CD4-positive, CD25-positive, alpha-beta regulatory T cell (primary cell): ENCODE results near the gene JAK3. TPM values are rescaled to one million over a fixed set of nuclear protein-coding genes. Genes with fewer than 3 reads are reported as not detected.

Source experiments
- ATAC-seq, 2 donors: fragments of 150-1000 bp; cut with Tn5 transposase; one replicate each; pipeline ENCODE4 v1.10.0; 2021; ENCODE audit warnings: low read depth in 2 of 2, moderate number of reproducible peaks in 2 of 2, moderate library complexity in 1 of 2
- DNase-seq, 3 donors: peaks; one replicate each; pipeline versions ENCODE4 v3.0.0 to v3.0.0-alpha.2; 2012 to 2022; ENCODE audit warnings: mixed read lengths in 1 of 3
- H3K27ac ChIP-seq: one replicate; pipeline ENCODE4 v1.7.0; 2013; ENCODE audit warnings: mild to moderate bottlenecking, low read length; ENCODE audit not compliant: insufficient read depth, poor library complexity, severe bottlenecking
- H3K27me3 ChIP-seq: one replicate; pipeline ENCODE4 v1.7.0; 2013; ENCODE audit warnings: low read length; ENCODE audit not compliant: control insufficient read depth, insufficient read depth
- H3K36me3 ChIP-seq: one replicate; pipeline ENCODE4 v1.7.0; 2013; ENCODE audit warnings: mild to moderate bottlenecking, low read length, moderate library complexity; ENCODE audit not compliant: control insufficient read depth, insufficient read depth
- H3K4me1 ChIP-seq: 2 replicates; pipeline ENCODE4 v1.7.0; 2013; ENCODE audit warnings: mild to moderate bottlenecking, low read length; ENCODE audit not compliant: insufficient read depth, control insufficient read depth, poor library complexity, severe bottlenecking
- H3K4me3 ChIP-seq: one replicate; pipeline ENCODE4 v1.7.0; 2013; ENCODE audit warnings: low read depth, mild to moderate bottlenecking, low read length, moderate library complexity
- H3K9me3 ChIP-seq, 2 experiments: 1 replicate in 1 of 2; 2 replicates in 1 of 2; pipeline ENCODE4 v1.7.0; 2013; ENCODE audit warnings: low read length in 2 of 2, mild to moderate bottlenecking in 1 of 2, moderate library complexity in 1 of 2; ENCODE audit not compliant: control insufficient read depth in 2 of 2
- H3K27ac Mint-ChIP-seq, 3 donors: one replicate each; pipeline ENCODE4 v1.8.0; 2020 to 2022; ENCODE audit warnings: mild to moderate bottlenecking in 3 of 3, mixed read lengths in 3 of 3, moderate library complexity in 2 of 3
- H3K27me3 Mint-ChIP-seq: one replicate; pipeline ENCODE4 v1.8.0; 2022; ENCODE audit warnings: mild to moderate bottlenecking, mixed read lengths
- H3K36me3 Mint-ChIP-seq: one replicate; pipeline ENCODE4 v1.8.0; 2020; ENCODE audit warnings: mixed read lengths
- H3K4me1 Mint-ChIP-seq, 4 donors: one replicate each; pipeline ENCODE4 v1.8.0; 2020 to 2022; ENCODE audit warnings: mixed read lengths in 4 of 4, mild to moderate bottlenecking in 1 of 4
- H3K4me3 Mint-ChIP-seq, 4 donors: one replicate each; pipeline ENCODE4 v1.8.0; 2020 to 2022; ENCODE audit warnings: mild to moderate bottlenecking in 4 of 4, mixed read lengths in 4 of 4, moderate library complexity in 3 of 4
- H3K9me3 Mint-ChIP-seq, 7 donors: one replicate each; pipeline ENCODE4 v1.8.0; 2020 to 2022; ENCODE audit warnings: mixed read lengths in 7 of 7, mild to moderate bottlenecking in 3 of 7, moderate library complexity in 2 of 7
- polyA plus RNA-seq, 4 donors: library from polyadenylated mRNA; unstranded; fragments of 300-500 nt; fragmentation: Illumina TruSeq; gene quantifications; one replicate each; pipeline ENCODE4 v1.2.3, GENCODE V29; 2021
- total RNA-seq: library from RNA; stranded (reverse); gene quantifications from one replicate; pipeline ENCODE4 v1.2.3, GENCODE V29; 2022

JAK3 gene
- total and polyA plus RNA-seq, 5 donors from 2014 or later = 80.8 to 198 (median 91.9) TPM

- Histone ChIP-seq H3K4me3 (no peak overlapping the region), H3K4me1 (peaks cover 26% of the 10 kb centered on the region), H3K27ac (no peak overlapping the region), H3K36me3 (no peaks in the 10 kb centered on the region), H3K9me3 (no peaks in the 10 kb centered on the region), H3K27me3 (no peaks in the 10 kb centered on the region)
- no peaks in the 10 kb centered on the region for H3K9me3 Mint-ChIP-seq
- peak overlapping the region in 2 of 3 donors; percentile 38 to 42 for H3K27ac Mint-ChIP-seq
- H3K4me3 Mint-ChIP-seq = peak overlapping the region in 2 of 4 donors; percentile 7 to 24
- H3K27me3 Mint-ChIP-seq = no peaks in the 10 kb centered on the region
- peaks cover 9 to 33% (median 22%) of the 10 kb centered on the region in 4 donors for H3K4me1 Mint-ChIP-seq
- H3K36me3 Mint-ChIP-seq = peaks cover 8% of the 10 kb centered on the region
- peak; percentile 15 to 16 for ATAC-seq
- peak; percentile 79 to 84 (median 82) for DNase-seq
These were observed 7.7 kb upstream of the JAK3 start for GRCh38 chr19:17855280-17856152.

- Histone ChIP-seq H3K4me1 (peaks cover 35% of the 10 kb centered on the region), H3K4me3 (no peak overlapping the region), H3K9me3 (no peaks in the 10 kb centered on the region), H3K27me3 (no peaks in the 10 kb centered on the region), H3K36me3 (no peaks in the 10 kb centered on the region), H3K27ac (no peak overlapping the region)
- no peak for ATAC-seq
- Mint-ChIP-seq H3K4me1 (peaks cover 10 to 34% (median 27%) of the 10 kb centered on the region in 4 donors), H3K9me3 (no peaks in the 10 kb centered on the region), H3K27ac (no peak overlapping the region), H3K4me3 (no peak overlapping the region), H3K27me3 (no peaks in the 10 kb centered on the region), H3K36me3 (no peaks in the 10 kb centered on the region)
- DNase-seq = no peak
These were observed 6.3 kb upstream of the JAK3 start for GRCh38 chr19:17854061-17854460.

GRCh38 chr19:17848595-17849292, 962 bp upstream of the JAK3 start:
- Histone ChIP-seq H3K9me3 (no peaks in the 10 kb centered on the region), H3K36me3 (peaks cover 6% of the 10 kb centered on the region), H3K27me3 (no peaks in the 10 kb centered on the region), H3K4me3 (no peak overlapping the region), H3K27ac (peak overlapping the region; percentile 98), H3K4me1 (peaks cover 68% of the 10 kb centered on the region)
- peaks cover 0 to 2% (median 0%) of the 10 kb centered on the region in 7 donors for H3K9me3 Mint-ChIP-seq
- peaks cover 18 to 71% (median 42%) of the 10 kb centered on the region in 4 donors for H3K4me1 Mint-ChIP-seq
- no peaks in the 10 kb centered on the region for H3K27me3 Mint-ChIP-seq
- ATAC-seq = no peak
- peaks cover 3% of the 10 kb centered on the region for H3K36me3 Mint-ChIP-seq
- H3K27ac Mint-ChIP-seq = peak overlapping the region; percentile 91 to 99 (median 97)
- no peak for DNase-seq
- peak overlapping the region; percentile 86 to 99 (median 94) for H3K4me3 Mint-ChIP-seq

- no peaks in the 10 kb centered on the region for H3K27me3 ChIP-seq
- ATAC-seq = no peak
- H3K4me3 Mint-ChIP-seq = peak overlapping the region; percentile 94 to 99 (median 94)
- peaks cover 29% of the 10 kb centered on the region for H3K36me3 ChIP-seq
- H3K27me3 Mint-ChIP-seq = no peaks in the 10 kb centered on the region
- H3K36me3 Mint-ChIP-seq = peaks cover 4% of the 10 kb centered on the region
- no peaks in the 10 kb centered on the region for H3K9me3 ChIP-seq
- peak overlapping the region; percentile 90 for H3K4me3 ChIP-seq
- peaks cover 17 to 71% (median 40%) of the 10 kb centered on the region in 4 donors for H3K4me1 Mint-ChIP-seq
- peak in 1 of 3 donors; percentile 31 for DNase-seq
- H3K9me3 Mint-ChIP-seq = peaks cover 0 to 2% (median 0%) of the 10 kb centered on the region in 7 donors
- peaks cover 67% of the 10 kb centered on the region for H3K4me1 ChIP-seq
- peak overlapping the region; percentile 98 for H3K27ac ChIP-seq
- H3K27ac Mint-ChIP-seq = peak overlapping the region; percentile 91 to 97 (median 97)
These were observed 1.6 kb downstream of the JAK3 start for GRCh38 chr19:17846146-17846545.

GRCh38 chr19:17843908-17844490, 3.8 kb downstream of the JAK3 start:
- peak overlapping the region; percentile 56 to 91 (median 78) for H3K27ac Mint-ChIP-seq
- H3K9me3 Mint-ChIP-seq = peaks cover 0 to 2% (median 0%) of the 10 kb centered on the region in 7 donors
- Histone ChIP-seq H3K4me3 (no peak overlapping the region), H3K4me1 (peaks cover 46% of the 10 kb centered on the region), H3K9me3 (no peaks in the 10 kb centered on the region), H3K36me3 (peaks cover 49% of the 10 kb centered on the region), H3K27ac (peak overlapping the region; percentile 49), H3K27me3 (no peaks in the 10 kb centered on the region)
- DNase-seq (no peak), ATAC-seq (no peak)
- H3K36me3 Mint-ChIP-seq = peaks cover 14% of the 10 kb centered on the region
- no peaks in the 10 kb centered on the region for H3K27me3 Mint-ChIP-seq
- peaks cover 8 to 59% (median 27%) of the 10 kb centered on the region in 4 donors for H3K4me1 Mint-ChIP-seq
- peak overlapping the region in 3 of 4 donors; percentile 55 to 99 (median 94) for H3K4me3 Mint-ChIP-seq

DNA sequence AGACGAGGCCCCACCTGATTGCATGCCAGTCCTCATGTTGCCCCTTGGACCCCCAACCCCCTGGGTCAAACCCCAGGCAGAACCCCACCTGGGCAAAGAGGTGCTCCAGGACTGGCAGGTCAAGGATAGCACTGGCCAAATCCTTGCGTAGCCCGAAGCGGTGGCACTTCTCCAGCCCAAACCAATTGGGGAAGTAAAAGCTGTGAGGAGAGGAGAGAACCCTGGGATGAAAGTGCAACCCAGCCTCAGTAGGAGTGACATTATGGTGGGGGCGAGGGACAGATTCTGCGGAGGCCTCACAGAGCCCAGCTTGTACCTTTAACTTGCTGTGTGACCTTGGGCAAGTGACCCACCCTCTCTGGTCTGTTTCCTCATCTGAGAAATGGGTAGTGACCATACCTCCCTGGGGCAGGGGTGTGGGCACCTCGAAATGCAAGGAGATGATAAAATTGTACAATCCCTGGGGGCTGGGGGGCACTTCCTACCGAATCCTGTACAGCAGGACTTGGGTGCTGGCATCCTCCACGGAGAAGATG, 4.4 kb downstream of the JAK3 start:
- no peak for ATAC-seq
- H3K4me1 Mint-ChIP-seq = peaks cover 8 to 53% (median 24%) of the 10 kb centered on the region in 4 donors
- no peak for DNase-seq
- H3K4me1 ChIP-seq = peaks cover 40% of the 10 kb centered on the region
- peak overlapping the region in 2 of 3 donors; percentile 51 to 91 for H3K27ac Mint-ChIP-seq
- H3K4me3 Mint-ChIP-seq = peak overlapping the region; percentile 23 to 99 (median 63)
- no peaks in the 10 kb centered on the region for H3K27me3 ChIP-seq
- no peaks in the 10 kb centered on the region for H3K27me3 Mint-ChIP-seq
- H3K36me3 ChIP-seq = peaks cover 54% of the 10 kb centered on the region
- peaks cover 0 to 2% (median 0%) of the 10 kb centered on the region in 7 donors for H3K9me3 Mint-ChIP-seq
- peak overlapping the region; percentile 49 for H3K27ac ChIP-seq
- peaks cover 17% of the 10 kb centered on the region for H3K36me3 Mint-ChIP-seq
- H3K4me3 ChIP-seq = no peak overlapping the region
- no peaks in the 10 kb centered on the region for H3K9me3 ChIP-seq

GRCh38 chr19:17842663-17843291, 5.0 kb downstream of the JAK3 start:
- ATAC-seq (no peak), DNase-seq (no peak)
- Mint-ChIP-seq H3K27ac (no peak overlapping the region), H3K4me3 (no peak overlapping the region), H3K9me3 (peaks cover 0 to 2% (median 0%) of the 10 kb centered on the region in 7 donors), H3K36me3 (peaks cover 23% of the 10 kb centered on the region), H3K27me3 (no peaks in the 10 kb centered on the region), H3K4me1 (peaks cover 8 to 47% (median 22%) of the 10 kb centered on the region in 4 donors)
- Histone ChIP-seq H3K36me3 (peaks cover 60% of the 10 kb centered on the region), H3K27me3 (no peaks in the 10 kb centered on the region), H3K4me3 (no peak overlapping the region), H3K9me3 (no peaks in the 10 kb centered on the region), H3K27ac (peak overlapping the region; percentile 49), H3K4me1 (peaks cover 34% of the 10 kb centered on the region)
